HepG2 (cell line): ENCODE results near the gene CCDC80. TPM values are rescaled to one million over a fixed set of nuclear protein-coding genes. Genes with fewer than 3 reads are reported as not detected.

Experiments used
- ATAC-seq: fragments of 200-7000 bp; cut with Tn5 transposase; 3 replicates; pipeline ENCODE4 v1.9.1; 2020; ENCODE audit warnings: mild to moderate bottlenecking, moderate library complexity
- BruUV-seq: library from RNA; stranded (reverse); fragments of 400-500 nt; replicated peaks from 2 replicates; lab custom pipeline; 2021; lab: Mats Ljungman, UMichigan
- CTCF ChIA-PET: fragments of 300-600 bp; formaldehyde crosslinking; extraction: SDS; loops from one replicate; lab custom pipeline; 2021; ENCODE audit warnings: low total read pairs, inconsistent platforms, low intra/inter-chr PET ratio; lab: Yijun Ruan, JAX
- POLR2A ChIA-PET: fragments of 350-600 bp; sonication (Branson Sonifier 250); formaldehyde crosslinking; loops from one replicate; lab custom pipeline; 2020; ENCODE audit warnings: antibody characterized with exemption, inconsistent platforms; lab: Yijun Ruan, JAX
- DNase-seq: peaks from one replicate; pipeline ENCODE4 v3.0.0-alpha.2; 2015; ENCODE audit warnings: low spot score
- FAIRE-seq: peaks from 3 replicates; lab custom pipeline; 2011; peaks lifted over from hg19 to GRCh38; lab: Jason Lieb, UNC
- H2AFZ ChIP-seq: one replicate; pipeline ENCODE4 v1.6.1; 2011; ENCODE audit warnings: low read length, inconsistent platforms
- H3K27ac ChIP-seq: fragments of 300-600 bp; 3 replicates; pipeline ENCODE4 v1.8.0; 2011; ENCODE audit warnings: mixed run types, mild to moderate bottlenecking, mixed read lengths, low read length, inconsistent platforms; ENCODE audit not compliant: insufficient read depth; ENCODE audit errors: extremely low read length
- H3K27me3 ChIP-seq, 2 experiments: fragments of 200-600 bp in 1 of 2; 2 replicates in 1 of 2; 3 replicates in 1 of 2; pipeline versions ENCODE4 v1.6.0 to v1.8.0; 2011; ENCODE audit warnings: low read length in 2 of 2, mild to moderate bottlenecking in 2 of 2, moderate library complexity in 2 of 2, inconsistent platforms in 1 of 2; ENCODE audit not compliant: insufficient read depth in 2 of 2, control insufficient read depth in 1 of 2
- H3K36me3 ChIP-seq, 2 experiments: fragments of 200-600 bp in 1 of 2; replicated peaks in 1 of 2; 2 replicates in 1 of 2; 3 replicates in 1 of 2; pipeline versions ENCODE4 v1.5.1 to v1.8.0; 2011; ENCODE audit warnings: low read length in 2 of 2, inconsistent platforms in 1 of 2; ENCODE audit not compliant: insufficient read depth in 2 of 2, control insufficient read depth in 1 of 2
- H3K4me1 ChIP-seq: 2 replicates; pipeline ENCODE4 v1.5.1; 2012; ENCODE audit warnings: low read length, inconsistent platforms; ENCODE audit not compliant: insufficient read depth
- H3K4me2 ChIP-seq: 2 replicates; pipeline ENCODE4 v1.6.0; 2011; ENCODE audit warnings: low read depth, low read length, inconsistent platforms
- H3K4me3 ChIP-seq, 3 experiments: fragments of 200-600 bp in 1 of 3; sonication (generic), shearing (Covaris generic) in 1 of 3; replicated peaks in 1 of 3; 2 replicates each; pipeline ENCODE4 v1.5.1; 2011 to 2016; ENCODE audit warnings: low read length in 3 of 3, inconsistent platforms in 2 of 3, low read depth in 2 of 3, mild to moderate bottlenecking in 2 of 3, control low read depth in 1 of 3, mixed read lengths in 1 of 3; ENCODE audit not compliant: insufficient read depth in 1 of 3
- H3K79me2 ChIP-seq: one replicate; pipeline ENCODE4 v1.6.1; 2011; ENCODE audit warnings: low read length, inconsistent platforms; ENCODE audit not compliant: insufficient read depth
- H3K9ac ChIP-seq: 2 replicates; pipeline ENCODE4 v1.6.0; 2011; ENCODE audit warnings: mild to moderate bottlenecking, low read depth, low read length, inconsistent platforms; ENCODE audit not compliant: insufficient read depth
- H3K9me3 ChIP-seq: 2 replicates; pipeline ENCODE4 v1.5.1; 2012; ENCODE audit warnings: mild to moderate bottlenecking, low read length
- H4K20me1 ChIP-seq: 2 replicates; pipeline ENCODE4 v1.6.0; 2011; ENCODE audit warnings: inconsistent platforms, mild to moderate bottlenecking, low read length, moderate library complexity; ENCODE audit not compliant: insufficient read depth
- CBX2 ChIP-seq, 2 experiments: fragments of 200-600 bp in 1 of 2; sonication (generic); formaldehyde crosslinking in 1 of 2; IDR thresholded peaks; 2 replicates each; pipeline versions ENCODE4 v1.7.0 to v1.8.1; 2018 to 2022; ENCODE audit warnings: low read depth in 2 of 2, low read length in 1 of 2, mild to moderate bottlenecking in 1 of 2, missing genetic modification reagents in 1 of 2
- HMG20B ChIP-seq: conservative IDR thresholded peaks from 2 replicates; pipeline ENCODE4 v1.6.1; 2016; ENCODE audit warnings: missing genetic modification reagents, missing compliant biosample characterization
- JUND ChIP-seq: sonication (generic); formaldehyde crosslinking; IDR thresholded peaks from 2 replicates; pipeline ENCODE4 v1.8.0; 2022; ENCODE audit warnings: mild to moderate bottlenecking, missing genetic modification reagents
- SIN3A ChIP-seq: IDR thresholded peaks from 2 replicates; pipeline ENCODE4 v1.6.1; 2011; ENCODE audit warnings: low read depth, mild to moderate bottlenecking, control low read depth, low read length, borderline replicate concordance
- TCF7L2 ChIP-seq: IDR thresholded peaks from 2 replicates; pipeline ENCODE4 v1.6.1; 2011; ENCODE audit warnings: mild to moderate bottlenecking, low read depth, low read length, moderate library complexity
- ZBTB7B ChIP-seq: sonication (generic); formaldehyde crosslinking; IDR thresholded peaks from 2 replicates; pipeline ENCODE4 v1.4.0; 2020; ENCODE audit warnings: missing genetic modification reagents
- ZNF264 ChIP-seq: sonication (generic); formaldehyde crosslinking; IDR thresholded peaks from 2 replicates; pipeline ENCODE4 v1.4.0; 2020; ENCODE audit warnings: missing genetic modification reagents
- ZNF430 ChIP-seq: sonication (generic); formaldehyde crosslinking; IDR thresholded peaks from 2 replicates; pipeline ENCODE4 v1.9.0; 2021; ENCODE audit warnings: mild to moderate bottlenecking, missing genetic modification reagents
- ZNF564 ChIP-seq: sonication (generic); formaldehyde crosslinking; IDR thresholded peaks from 2 replicates; pipeline ENCODE4 v1.8.1; 2023; ENCODE audit warnings: mild to moderate bottlenecking, missing genetic modification reagents
- ZNF782 ChIP-seq: sonication (generic); formaldehyde crosslinking; IDR thresholded peaks from 2 replicates; pipeline ENCODE4 v1.4.0; 2020; ENCODE audit warnings: missing genetic modification reagents, mild to moderate bottlenecking, borderline replicate concordance
- WGBS: methylation state at CpG from one replicate; pipeline ENCODE4 v1.1.6; 2017; ENCODE audit warnings: low lambda C conversion rate; 5-methylcytosine and 5-hydroxymethylcytosine counted together
- in situ Hi-C: cut with HindIII; loops from 2 replicates; pipeline ENCODE4 v1.10.0; 2017; ENCODE audit warnings: low pct_unique_long_range_greater_than_20kb; ENCODE audit not compliant: extremely low pct_ligation_motif_present
- intact Hi-C: fragments of 100-400 bp; cut with micrococcal nuclease; formaldehyde crosslinking; loops from one replicate; pipeline ENCODE4 v1.10.0; 2022; ENCODE audit not compliant: unreplicated experiment
- polyA plus RNA-seq, 8 experiments: library from polyadenylated mRNA; depleted of rRNA in 3 of 8; stranded (reverse) in 7 of 8; unstranded in 1 of 8; fragments of >200 nt; fragmentation: Illumina TruSeq in 4 of 8; extraction: Trizol in 4 of 8; gene quantifications; 2 replicates each; pipeline versions ENCODE4 v1.2.1 to v1.2.3, GENCODE V29; 2011 to 2016; ENCODE audit warnings: low read depth in 4 of 8, missing spikeins in 1 of 8, mixed read lengths in 1 of 8; ENCODE audit not compliant: insufficient read depth in 1 of 8
- total RNA-seq, 5 experiments: library from RNA; depleted of rRNA; stranded (reverse); fragments of >200 nt; fragmentation: Illumina TruSeq; extraction: Trizol; gene quantifications; 2 replicates each; pipeline ENCODE4 v1.2.3, GENCODE V29; 2016; ENCODE audit warnings: low read depth in 1 of 5
- TF ChIP-seq, protein P1 (sequence below): sonication (generic); formaldehyde crosslinking; IDR thresholded peaks from 2 replicates; pipeline ENCODE4 v1.4.0; 2020; ENCODE audit warnings: low read depth, mild to moderate bottlenecking, missing genetic modification reagents
- TF ChIP-seq, protein P2 (sequence below): sonication (generic); formaldehyde crosslinking; IDR thresholded peaks from 2 replicates; pipeline ENCODE4 v1.9.0; 2022; ENCODE audit warnings: low read depth, missing genetic modification reagents
- TF ChIP-seq, protein P3 (sequence below): sonication (generic); formaldehyde crosslinking; IDR thresholded peaks from 2 replicates; pipeline ENCODE4 v1.4.0; 2020; ENCODE audit warnings: missing genetic modification reagents
- TF ChIP-seq, protein P4 (sequence below): IDR thresholded peaks from 2 replicates; pipeline ENCODE4 v1.6.1; 2016; ENCODE audit warnings: low read depth, borderline replicate concordance
- TF ChIP-seq, protein P5 (sequence below): sonication (generic); formaldehyde crosslinking; IDR thresholded peaks from 2 replicates; pipeline ENCODE4 v1.5.0; 2020; ENCODE audit warnings: missing genetic modification reagents
- TF ChIP-seq, protein P6 (sequence below): sonication (generic); formaldehyde crosslinking; IDR thresholded peaks from 2 replicates; pipeline ENCODE4 v1.8.1; 2023; ENCODE audit warnings: mild to moderate bottlenecking, missing genetic modification reagents, borderline replicate concordance

The CCDC80 gene
- total and polyA plus RNA-seq, 2 of the 13 experiments (the other 11 are each of a cell fraction or from before 2014, with no cell fraction given): not detected

DNA sequence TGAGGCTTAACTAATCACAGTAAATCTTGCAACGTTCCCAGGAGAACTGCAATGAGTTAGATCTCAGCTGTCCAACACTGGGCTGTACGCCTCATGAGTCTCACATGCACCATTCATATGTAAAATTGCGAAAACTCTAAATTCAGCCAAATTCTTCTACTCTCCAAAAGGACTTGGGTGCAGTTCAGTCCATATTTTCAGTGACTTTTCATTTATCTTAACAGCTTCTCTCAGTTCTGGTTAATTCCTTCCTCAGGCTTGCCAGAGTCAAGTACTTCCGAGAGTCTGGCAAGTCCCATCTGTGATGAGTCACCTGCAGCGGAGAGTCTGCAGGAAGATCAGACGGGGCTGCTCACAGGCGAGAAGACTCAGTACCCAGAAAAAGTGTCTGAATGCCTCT, 11.5 kb downstream of the CCDC80 start (continued):
- TF ChIP-seq CBX2 (IDR thresholded peaks at IDR 0.05; ENCODE audit: low read depth, low read length) (no peak), CBX2 (CRISPR knock-in tag; IDR thresholded peaks at IDR 0.05; ENCODE audit: low read depth) (no peak), TCF7L2 (no peak), JUND (CRISPR knock-in tag) (no peak), ZBTB7B (CRISPR knock-in tag) (no peak), ZNF782 (CRISPR knock-in tag) (no peak)
- TF ChIP-seq, protein P1, sequence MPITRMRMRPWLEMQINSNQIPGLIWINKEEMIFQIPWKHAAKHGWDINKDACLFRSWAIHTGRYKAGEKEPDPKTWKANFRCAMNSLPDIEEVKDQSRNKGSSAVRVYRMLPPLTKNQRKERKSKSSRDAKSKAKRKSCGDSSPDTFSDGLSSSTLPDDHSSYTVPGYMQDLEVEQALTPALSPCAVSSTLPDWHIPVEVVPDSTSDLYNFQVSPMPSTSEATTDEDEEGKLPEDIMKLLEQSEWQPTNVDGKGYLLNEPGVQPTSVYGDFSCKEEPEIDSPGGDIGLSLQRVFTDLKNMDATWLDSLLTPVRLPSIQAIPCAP (CRISPR knock-in tag): no peak
- TF ChIP-seq, protein P2, sequence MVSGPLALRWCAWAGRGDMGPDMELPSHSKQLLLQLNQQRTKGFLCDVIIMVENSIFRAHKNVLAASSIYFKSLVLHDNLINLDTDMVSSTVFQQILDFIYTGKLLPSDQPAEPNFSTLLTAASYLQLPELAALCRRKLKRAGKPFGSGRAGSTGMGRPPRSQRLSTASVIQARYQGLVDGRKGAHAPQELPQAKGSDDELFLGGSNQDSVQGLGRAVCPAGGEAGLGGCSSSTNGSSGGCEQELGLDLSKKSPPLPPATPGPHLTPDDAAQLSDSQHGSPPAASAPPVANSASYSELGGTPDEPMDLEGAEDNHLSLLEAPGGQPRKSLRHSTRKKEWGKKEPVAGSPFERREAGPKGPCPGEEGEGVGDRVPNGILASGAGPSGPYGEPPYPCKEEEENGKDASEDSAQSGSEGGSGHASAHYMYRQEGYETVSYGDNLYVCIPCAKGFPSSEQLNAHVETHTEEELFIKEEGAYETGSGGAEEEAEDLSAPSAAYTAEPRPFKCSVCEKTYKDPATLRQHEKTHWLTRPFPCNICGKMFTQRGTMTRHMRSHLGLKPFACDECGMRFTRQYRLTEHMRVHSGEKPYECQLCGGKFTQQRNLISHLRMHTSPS (CRISPR knock-in tag): no peak
- TF ChIP-seq, protein P3, sequence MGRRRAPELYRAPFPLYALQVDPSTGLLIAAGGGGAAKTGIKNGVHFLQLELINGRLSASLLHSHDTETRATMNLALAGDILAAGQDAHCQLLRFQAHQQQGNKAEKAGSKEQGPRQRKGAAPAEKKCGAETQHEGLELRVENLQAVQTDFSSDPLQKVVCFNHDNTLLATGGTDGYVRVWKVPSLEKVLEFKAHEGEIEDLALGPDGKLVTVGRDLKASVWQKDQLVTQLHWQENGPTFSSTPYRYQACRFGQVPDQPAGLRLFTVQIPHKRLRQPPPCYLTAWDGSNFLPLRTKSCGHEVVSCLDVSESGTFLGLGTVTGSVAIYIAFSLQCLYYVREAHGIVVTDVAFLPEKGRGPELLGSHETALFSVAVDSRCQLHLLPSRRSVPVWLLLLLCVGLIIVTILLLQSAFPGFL (CRISPR knock-in tag): no peak

DNA sequence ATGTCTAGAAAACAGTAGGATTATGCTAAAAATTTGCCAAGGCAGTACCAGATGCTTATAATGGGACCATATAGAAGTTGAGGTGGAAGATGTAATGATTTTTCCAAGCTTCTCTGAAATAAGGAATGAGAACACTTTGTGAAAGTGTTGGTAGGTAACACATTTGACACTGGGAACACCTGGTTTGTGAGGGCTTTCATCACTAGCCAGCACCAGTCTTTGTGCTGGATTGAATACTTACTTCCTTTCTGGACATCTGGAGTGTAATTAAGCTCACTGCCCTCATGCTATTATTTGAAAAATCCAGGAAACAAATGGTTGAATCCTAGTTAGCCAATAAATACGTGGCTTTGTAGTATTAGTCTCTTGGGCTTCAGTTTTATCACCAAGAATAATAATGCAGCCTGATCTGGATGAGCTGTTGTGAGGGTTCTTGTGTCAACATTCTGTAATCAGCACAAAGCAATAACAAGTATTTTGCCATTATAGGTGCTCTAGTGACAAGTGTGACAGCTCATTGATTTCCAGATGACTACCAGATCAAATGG, 12.9 kb downstream of the CCDC80 start:
- no peak for ATAC-seq
- TF ChIP-seq SIN3A (no peak), HMG20B (CRISPR knock-in tag) (no peak), ZNF430 (CRISPR knock-in tag) (no peak), ZNF264 (CRISPR knock-in tag) (no peak), ZNF564 (CRISPR knock-in tag) (no peak)
- TF ChIP-seq, protein P4, sequence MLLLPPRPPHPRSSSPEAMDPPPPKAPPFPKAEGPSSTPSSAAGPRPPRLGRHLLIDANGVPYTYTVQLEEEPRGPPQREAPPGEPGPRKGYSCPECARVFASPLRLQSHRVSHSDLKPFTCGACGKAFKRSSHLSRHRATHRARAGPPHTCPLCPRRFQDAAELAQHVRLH (CRISPR knock-in tag): no peak
- TF ChIP-seq, protein P5, sequence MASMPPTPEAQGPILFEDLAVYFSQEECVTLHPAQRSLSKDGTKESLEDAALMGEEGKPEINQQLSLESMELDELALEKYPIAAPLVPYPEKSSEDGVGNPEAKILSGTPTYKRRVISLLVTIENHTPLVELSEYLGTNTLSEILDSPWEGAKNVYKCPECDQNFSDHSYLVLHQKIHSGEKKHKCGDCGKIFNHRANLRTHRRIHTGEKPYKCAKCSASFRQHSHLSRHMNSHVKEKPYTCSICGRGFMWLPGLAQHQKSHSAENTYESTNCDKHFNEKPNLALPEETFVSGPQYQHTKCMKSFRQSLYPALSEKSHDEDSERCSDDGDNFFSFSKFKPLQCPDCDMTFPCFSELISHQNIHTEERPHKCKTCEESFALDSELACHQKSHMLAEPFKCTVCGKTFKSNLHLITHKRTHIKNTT (CRISPR knock-in tag): no peak
- TF ChIP-seq, protein P6, sequence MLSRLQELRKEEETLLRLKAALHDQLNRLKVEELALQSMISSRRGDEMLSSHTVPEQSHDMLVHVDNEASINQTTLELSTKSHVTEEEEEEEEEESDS: no peak

More for the DNA sequence above, 12.9 kb downstream of the CCDC80 start:
- no peak overlapping the region for H3K4me2 ChIP-seq
- in situ Hi-C loops (no loop called here), intact Hi-C loops (no loop called here)
- H4K20me1 ChIP-seq: no peaks in the 10 kb centered on the region
- H3K9me3 ChIP-seq: no peaks in the 10 kb centered on the region
- 0 out of 5 replicates have a peak, but pooled peaks cover 0 to 4% of the 10 kb centered on the region in 2 experiments for H3K27me3 ChIP-seq
- H3K4me1 ChIP-seq: no peaks in the 10 kb centered on the region
- FAIRE-seq (no peak), DNase-seq (no peak)
- H3K79me2 ChIP-seq: no peaks in the 10 kb centered on the region
- H3K9ac ChIP-seq: no peak overlapping the region
- H3K36me3 ChIP-seq: no peaks in the 10 kb centered on the region
- no peak overlapping the region for H3K27ac ChIP-seq
- ChIA-PET POLR2A (no interaction called here), CTCF (no interaction called here)
- H3K4me3 ChIP-seq: no peak overlapping the region
- 0% methylated on average over 1 of the region's 1 CpG for WGBS
- H2AFZ ChIP-seq: no peak overlapping the region
- BruUV-seq: no TSS peak
